RPMI7951 (cell line): ENCODE measurements around the gene ELOVL7. TPM values are rescaled to one million over a fixed set of nuclear protein-coding genes. Genes with fewer than 3 reads are reported as not detected.
A peak's percentile ranks its signal among the peaks of the same experiment; 100 is the strongest.
"Not testable (repeated sequence)": the region's sequence is repeated elsewhere in the genome, so short reads cannot be mapped to it uniquely, and the experiment has no call there.

Source experiments
- DNase-seq: peaks from one replicate; pipeline ENCODE4 v3.0.0-alpha.2; 2012; ENCODE audit warnings: low read depth
- total RNA-seq: library from RNA; depleted of rRNA; stranded (reverse); fragments of >200 nt; shearing (Covaris generic); gene quantifications from 2 replicates; pipeline ENCODE4 v1.2.3, GENCODE V29; 2014

The ELOVL7 gene
- total RNA-seq, 1 experiment from 2014 or later = not detected

DNA sequence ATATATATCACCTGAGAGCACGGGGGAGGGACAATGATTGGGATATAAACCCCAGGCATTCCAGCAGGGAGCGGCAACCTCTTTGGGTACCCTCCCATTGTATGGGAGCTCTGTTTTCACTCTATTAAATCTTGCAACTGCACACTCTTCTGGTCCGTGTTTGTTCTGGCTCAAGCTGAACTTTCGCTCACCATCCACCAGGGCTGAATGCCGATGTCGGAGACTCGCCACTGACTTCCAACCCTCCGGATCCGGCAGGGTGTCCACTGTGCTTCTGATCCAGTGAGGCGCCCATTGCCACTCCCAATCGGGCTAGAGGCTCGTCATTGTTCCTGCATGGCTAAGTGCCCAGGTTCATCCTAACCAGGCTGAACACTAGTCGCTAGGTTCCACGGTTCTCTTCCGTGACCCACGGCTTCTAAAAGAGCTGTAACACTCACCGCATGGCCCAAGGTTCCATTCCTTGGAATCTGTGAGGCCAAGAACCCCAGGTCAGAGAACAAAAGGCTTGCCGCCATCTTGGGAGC lies 48.6 kb downstream of the ELOVL7 start:
- not testable (repeated sequence) for DNase-seq

DNA sequence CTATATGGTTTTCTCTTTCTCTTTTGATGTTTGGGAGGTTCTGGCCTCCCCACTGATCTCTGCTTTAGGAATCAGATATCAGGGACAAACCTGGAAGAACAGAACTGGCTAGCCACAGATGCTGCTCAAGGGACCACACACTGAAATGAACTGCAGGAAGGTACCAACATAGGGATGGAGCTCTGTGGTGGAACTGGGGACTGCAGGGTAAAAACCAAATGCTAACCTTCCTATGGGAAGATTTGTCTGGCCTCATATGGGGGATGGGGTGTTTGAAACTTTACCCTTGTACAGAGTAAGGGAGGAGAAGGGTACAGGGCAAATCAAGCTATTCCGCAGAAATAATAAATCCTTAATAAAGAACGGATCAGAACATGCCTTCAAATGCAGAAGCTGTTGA lies 49.4 kb downstream of the ELOVL7 start:
- DNase-seq = no peak

DNA sequence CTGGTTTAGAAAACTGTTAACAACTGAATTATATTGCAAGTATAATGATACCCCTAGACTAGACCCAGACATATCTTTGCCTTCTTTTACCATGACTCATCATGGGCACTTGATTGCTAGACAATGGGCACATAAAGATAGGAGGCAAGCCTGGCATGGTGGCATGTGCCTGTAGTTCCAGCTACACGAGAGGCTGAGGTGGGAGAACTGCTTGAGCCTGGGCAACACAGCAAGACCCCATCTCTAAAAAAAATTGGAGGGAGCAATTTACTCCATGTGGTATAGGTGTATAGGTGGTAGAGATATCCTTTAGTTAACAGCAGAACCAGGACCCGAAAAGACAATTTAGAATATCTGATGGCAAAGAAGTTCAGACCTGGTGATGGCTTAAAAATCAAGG lies 51.6 kb downstream of the ELOVL7 start:
- DNase-seq = no peak

DNA sequence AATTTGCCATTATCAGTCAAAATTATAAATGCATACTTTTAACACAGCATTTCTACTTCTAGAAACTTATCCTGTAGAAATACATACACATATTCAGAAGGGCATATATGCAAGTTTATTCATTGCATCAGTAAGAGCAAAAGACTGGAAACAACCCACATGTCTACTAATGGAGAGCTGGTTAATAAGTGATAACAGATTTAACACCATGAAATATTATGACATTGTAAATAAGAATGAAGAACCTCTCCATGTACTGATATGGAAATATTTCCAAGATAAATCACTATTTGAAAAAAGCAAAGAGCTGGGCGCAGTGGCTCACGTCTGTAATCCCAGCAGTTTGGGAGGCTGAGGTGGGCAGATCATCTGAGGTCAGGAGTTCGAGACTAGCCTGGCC lies 54.5 kb downstream of the ELOVL7 start:
- DNase-seq = no peak

DNA sequence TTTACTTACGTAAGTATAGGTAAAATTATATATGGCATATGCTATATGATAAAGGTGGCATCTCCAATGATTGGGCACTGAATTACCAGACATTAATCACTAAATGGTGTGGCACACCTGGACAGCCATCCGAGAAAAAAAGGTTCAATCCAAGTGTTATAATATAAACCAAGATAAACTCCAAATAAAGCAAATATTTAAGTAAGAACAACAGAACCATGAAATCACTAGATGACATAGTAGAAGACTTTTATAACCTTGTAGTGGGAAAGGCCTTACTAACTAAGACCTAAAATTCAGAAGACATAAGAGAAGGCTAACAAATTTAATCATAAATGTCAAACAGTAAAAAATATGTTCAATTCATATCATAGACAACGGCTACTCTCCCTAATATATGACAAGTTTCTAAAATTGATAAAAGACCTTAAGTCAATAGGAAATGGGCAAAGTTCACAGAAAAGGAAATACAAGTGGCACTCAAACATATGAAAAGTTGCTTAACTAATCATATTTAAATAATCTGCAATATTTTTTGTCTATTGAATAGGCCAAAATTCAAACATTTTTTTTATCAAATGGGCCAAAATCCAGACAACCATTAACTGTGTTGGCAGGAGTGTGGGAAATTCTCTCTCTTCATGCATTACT lies 55.1 kb downstream of the ELOVL7 start:
- DNase-seq = no peak

DNA sequence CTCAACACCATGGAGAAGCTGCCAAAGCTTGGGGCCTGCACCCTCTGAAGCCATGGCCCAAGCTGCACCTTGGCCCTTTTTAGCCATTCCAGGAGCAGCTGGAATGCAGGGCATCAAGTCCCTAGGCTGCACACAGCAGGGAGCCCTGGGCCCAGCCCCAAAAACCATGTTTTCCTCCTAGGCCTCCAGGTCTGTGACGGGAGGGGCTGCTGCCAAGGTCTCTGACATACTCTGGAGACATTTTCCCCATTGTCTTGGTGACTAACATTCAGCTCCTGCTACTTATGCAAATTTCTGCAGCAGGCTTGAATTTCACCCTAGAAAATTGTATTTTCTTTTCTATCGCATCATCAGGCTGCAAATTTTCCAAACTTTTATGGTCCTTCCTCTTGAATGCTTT lies 64.6 kb downstream of the ELOVL7 start:
- DNase-seq = peak; percentile 10

DNA sequence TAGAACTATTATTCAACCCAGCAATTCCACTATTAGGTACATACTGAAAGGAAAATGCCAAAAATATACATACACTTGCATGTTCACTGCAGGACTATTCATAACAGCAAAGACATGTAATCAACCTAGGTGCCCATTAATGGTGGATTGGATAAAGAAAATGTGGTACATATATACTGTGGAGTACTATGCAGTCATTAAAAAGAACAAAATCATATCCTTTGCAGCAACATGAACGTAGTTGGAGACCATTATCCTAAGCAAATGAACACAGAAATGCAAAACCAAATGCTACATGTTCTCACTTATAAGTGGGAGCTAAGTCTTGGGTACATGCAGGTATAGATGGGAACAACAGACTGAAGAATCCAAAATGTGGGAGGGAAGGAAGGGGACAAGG lies 67.7 kb downstream of the ELOVL7 start:
- no peak for DNase-seq

DNA sequence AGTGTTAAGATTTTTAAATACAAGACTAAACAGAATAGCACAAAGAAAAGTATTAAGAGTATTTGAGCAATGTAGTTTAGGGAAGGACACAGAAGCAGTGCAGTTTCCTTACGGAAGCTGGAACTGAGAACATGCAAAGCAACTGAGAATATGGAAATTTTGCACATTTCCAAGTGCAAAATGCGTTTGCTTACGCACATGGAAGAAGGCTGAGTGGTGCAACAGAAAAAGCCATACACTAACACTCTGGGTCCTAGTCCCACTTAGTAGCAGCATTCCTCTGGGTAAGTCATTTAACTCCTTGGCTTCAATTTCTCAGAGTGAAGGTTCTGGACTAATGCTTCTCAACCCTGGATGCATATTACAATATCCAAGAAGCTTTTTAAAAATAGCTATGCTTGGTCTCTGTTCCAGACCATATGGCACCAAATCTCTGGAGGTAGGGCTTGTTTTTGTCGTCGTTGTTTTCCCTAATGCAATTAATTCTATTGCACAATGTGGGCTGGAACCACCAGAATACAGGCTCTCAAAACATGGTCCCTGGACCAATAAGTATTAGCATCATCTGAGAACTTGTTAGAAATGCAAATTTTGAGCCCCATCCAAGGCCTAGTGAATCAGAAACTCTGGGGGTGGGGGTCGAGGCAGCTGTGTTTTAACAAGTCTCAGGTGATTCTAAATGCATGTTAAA lies 78.9 kb downstream of the ELOVL7 start:
- DNase-seq = no peak

DNA sequence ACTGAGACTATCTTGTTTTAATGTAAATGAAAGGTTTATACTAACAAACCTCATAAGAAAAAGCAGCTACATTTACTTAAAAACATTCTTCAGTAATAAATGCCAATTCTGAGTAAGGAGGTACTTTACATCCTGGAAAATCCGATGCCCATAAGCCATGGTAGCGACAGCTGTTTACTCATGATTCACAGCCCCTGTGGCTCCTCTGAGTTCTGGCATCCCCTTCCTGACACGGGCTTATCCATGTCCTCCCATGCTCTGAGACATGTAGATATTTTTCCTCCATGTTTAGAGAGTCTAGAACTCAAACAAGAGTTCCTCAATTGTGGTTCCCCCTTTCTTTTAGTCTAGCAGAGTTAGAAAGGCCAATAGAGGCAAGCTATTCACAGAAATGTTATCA lies 81.0 kb downstream of the ELOVL7 start:
- no peak for DNase-seq

DNA sequence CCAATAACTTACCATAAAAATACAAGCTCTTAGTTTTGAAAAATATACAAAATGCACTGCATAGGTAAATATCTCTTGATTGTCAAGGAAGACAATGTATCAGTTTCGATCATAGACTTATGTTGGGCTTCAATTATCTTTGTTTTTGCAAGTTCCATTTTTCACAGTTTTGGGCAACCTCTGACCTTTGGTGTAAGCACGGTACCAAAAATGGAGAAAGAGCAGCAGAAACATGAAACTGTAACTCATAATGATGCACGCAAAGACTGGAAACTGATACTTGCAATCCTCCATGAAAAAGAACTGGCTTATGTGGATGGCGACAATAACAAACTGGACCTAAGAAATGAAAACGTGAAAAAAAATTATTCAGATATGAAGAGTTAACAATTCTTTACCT lies 89.6 kb downstream of the ELOVL7 start:
- no peak for DNase-seq

DNA sequence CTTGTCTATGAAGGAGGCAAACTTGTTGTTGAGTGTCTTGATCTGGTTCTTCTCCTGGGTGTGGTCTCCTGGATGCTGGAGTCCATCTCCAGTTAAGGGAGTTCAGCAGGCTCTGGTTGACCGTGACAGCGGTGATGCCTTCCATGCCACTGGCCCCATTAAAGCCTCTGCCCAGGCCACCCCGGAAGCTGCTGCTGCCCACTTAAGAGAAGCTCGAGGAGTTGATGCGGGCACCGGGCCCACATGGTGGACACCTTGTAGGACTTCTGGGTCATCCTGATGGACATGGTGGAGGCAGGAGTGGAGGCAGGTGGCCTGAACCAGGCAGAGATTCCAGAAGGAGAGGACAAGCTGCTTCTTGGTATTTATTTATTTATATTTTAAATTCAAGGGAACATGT lies 99.4 kb downstream of the ELOVL7 start:
- DNase-seq = no peak

DNA sequence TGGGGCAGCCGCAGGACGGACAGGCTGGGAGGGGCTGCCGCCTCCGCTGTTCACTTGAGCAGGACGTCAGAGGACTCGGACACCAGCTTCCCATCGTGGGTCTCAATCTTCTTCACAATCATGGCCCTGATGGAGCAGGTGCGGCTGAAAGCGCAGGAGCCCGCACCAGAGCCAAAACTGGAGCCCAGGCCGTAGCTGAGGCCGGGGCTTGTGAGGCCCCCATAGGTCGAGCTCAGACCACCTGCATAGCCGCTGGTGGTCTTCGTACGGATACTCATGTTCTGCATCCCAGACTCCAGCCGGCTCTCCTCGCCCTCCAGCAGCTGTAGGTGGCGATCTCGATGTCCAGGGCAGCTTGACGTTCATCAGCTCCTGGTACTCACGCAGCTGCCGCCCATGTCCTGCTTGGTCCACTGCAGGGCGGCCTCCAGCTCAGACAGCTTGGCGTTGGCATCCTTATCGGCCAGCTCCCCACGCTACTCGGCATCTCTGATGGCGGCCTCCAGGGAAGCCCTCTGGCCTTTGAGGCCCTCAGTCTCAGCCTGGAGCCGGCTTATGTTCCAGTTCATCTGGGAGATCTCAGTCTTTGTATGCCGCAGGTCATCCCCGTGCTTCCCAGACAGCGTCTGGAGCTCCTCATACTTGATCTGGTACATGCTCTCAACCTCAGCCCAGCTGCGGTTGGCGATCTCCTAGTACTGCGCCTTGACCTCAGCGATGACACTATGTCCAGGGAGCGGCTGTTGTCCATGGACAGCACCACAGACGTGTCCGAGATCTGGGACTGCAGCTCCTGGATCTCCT lies 100.4 kb downstream of the ELOVL7 start:
- no peak for DNase-seq

DNA sequence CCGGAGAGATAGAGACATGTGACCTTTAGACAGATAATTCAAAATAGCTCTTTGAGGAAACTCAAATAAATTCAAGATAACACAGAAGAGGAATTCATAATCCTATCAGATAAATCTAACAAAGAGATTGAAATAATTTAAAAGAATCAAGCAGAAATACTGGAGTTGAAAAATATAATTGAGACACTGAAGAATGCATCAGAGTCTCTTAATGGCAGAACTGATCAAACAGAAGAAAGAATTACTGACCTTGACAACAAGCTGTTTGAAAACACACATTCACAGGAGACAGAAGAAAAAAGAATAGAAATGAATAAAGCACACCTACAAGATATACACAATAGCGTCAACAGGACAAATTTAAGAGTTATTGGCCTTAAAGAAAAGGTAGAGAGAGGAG lies 103.7 kb downstream of the ELOVL7 start:
- DNase-seq = no peak

DNA sequence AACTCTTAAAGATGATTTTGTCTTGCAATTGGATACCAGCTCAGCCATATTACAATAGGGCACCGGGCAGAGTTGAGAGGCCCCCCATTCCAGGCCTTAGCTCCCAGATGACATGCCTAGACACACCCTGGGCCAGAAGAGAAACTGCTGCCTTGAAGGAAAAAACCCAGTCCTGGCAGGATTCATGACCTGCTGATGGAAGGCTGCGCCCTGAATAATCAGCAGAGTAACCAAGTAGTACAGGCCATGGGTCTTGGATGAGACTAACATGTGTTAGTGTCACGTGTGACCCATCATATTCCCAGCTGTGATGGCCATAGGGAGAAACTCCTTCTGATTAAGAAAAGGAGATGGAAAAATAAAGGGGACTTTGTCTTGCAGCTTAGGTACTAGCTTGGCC lies 105.1 kb downstream of the ELOVL7 start:
- DNase-seq = no peak

DNA sequence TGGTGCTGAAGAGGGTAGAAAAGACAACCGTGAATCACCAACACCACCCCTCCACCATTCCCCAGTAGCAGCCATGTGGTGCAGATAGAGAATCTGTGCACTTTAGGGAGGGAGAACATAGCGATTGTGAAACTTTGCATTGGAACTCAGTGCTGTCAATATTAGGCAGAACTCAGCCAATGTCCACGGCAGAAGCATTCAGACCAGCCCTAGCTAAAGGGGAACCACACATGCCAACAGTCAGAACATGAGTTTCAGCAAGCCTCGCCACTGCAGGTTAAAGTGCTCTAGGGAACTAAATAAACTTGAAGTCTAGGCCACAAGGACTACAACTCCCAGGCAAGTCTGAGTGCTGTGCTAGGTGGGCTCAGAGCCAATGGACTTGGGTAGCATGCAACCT lies 105.6 kb downstream of the ELOVL7 start:
- no peak for DNase-seq

DNA sequence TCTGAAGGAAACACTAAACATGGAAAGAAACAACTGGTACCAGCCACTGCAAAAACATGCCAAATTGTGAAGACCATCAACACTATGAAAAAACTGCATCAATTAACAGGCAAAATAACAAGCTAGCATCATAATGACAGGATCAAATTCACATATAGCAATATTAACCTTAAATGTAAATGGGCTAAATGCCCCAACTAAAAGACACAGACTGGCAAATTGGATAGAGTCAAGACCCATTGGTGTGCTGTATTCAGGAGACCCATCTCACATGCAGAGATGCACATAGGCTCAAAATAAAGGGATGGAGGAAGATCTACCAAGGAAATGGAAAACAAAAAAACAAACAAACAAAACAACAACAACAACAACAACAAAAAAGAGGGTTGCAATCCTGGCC lies 113.2 kb downstream of the ELOVL7 start:
- DNase-seq = not testable (repeated sequence)

DNA sequence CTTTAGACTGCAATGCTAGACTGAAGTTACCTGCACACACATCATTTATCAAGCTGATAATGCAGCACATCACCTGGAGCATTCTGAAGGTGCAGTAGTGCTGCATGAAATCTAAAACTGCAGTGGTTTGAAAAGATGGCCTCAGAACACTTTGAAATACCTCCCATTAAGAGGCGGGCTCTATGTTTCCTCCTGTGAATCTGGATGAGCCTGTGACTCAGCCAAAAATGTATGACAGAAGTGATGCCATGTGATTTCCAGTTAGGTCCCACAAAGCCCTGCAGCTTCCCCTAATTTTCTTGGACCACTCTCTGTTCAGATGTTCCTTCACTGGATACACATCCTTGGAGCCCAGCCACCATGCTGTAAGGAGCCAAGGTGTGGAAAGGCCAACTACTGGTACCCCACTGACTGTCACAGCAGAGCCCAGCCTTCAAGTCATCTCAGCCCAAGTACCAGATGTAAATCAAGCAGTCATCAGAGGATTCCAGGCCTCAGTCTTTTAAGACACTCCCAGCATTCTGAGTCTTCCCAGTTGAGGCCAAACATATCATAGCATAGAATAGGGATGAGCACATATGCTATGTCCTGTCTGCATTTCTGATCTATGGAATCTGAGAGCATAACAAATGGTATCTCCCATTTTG lies 116.9 kb downstream of the ELOVL7 start:
- DNase-seq = no peak

DNA sequence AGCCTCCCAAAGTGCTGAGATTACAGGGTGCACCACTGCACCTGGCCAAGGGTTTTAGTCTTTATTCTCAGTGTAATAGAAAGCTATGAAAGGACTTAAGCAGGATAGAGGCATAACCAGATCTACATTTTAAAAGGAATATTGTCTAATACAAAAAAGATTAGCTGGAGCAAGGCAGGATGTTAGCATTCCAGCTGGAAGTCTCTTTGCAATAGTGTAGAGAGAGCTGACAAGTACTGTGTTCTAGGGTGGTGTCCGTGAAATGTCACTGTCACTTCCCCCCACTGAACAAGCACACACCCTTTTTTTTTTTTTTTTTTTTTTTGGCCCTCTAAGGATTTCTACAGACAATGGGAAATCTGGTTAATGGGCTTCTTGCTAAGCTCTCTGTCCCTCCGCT lies 119.9 kb downstream of the ELOVL7 start:
- DNase-seq = no peak

DNA sequence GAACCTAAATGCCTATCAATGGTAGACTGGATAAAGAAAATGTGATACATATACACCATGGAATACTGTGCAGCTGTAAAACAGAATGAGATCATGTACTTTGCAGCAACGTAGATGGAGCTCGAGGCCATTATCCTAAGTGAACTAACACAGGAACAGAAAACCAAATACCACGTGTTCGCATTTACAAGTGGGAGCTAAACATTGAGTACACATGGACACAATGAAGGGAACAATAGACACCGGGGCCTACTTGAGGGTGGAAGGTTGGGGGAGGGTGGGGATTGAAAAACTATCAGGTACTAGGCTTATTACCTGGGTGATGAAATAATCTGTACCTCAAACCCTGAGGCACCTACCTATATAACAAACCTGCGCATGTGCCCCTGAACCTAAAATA lies 121.7 kb downstream of the ELOVL7 start:
- no peak for DNase-seq

DNA sequence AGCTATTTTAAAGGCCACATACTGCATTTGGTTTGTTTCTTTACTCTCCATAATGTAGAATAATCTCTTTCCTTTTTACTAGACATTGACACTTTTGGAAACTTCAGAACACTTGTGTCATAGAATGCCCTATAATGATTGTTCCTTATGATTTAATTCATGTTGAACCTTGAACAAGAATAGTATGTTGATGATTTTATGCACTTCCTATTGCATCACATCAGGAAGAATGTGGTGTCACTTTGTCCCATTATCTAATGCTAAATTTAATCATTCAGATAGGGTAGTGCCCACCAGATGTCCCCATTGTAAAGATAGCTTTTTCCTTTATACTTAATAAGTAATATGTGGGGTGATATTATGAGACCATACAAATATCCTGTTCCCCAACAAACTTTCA lies 124.7 kb downstream of the ELOVL7 start:
- DNase-seq = no peak

DNA sequence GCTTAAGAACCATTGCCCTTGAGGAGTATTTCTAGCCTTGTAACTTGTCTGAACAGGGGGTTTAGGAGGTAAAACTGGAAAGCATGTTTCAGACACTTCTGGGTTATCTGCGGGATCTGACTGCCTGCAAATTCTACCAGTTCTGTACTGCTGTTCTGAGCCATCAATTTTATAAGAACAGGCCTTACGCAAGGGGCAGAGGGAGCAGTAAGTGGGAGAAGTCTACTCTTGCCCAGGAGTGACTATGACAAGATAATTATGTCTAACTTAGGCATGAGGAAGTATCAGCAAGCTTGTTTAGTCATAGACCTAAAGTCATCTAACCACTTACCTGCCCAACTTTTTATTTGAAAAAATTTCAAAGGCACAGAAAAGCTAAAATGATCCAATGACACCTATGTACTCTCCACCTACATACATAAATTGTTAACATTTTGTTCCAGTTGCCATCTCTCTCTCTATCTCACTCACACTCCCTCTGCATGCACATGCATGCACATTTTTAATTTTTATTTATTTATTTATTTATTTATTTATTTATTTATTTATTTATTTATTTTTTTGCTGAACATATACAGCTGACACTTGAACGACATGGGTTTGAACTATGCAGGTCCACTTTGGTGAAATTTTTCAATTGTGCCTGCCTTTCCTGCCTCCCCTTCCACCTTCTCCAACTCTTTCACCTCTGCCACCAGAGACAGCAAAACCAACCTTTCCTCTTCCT lies 125.7 kb downstream of the ELOVL7 start:
- no peak for DNase-seq
